Neural cell (in vitro differentiated cells): ENCODE measurements around the gene SLC11A1. TPM values are rescaled to one million over a fixed set of nuclear protein-coding genes. Genes with fewer than 3 reads are reported as not detected.

Experiments used
- H2AFZ ChIP-seq: fragments of 200-600, 300-800 bp; sonication (generic), shearing (Covaris generic); 2 replicates; pipeline ENCODE4 v1.6.0; 2014; ENCODE audit warnings: low read depth, mild to moderate bottlenecking, antibody characterized with exemption, low read length, moderate library complexity
- H3F3A ChIP-seq: fragments of 200-600 bp; shearing (Covaris generic); 2 replicates; pipeline ENCODE4 v1.6.1; 2016; ENCODE audit warnings: mild to moderate bottlenecking, moderate library complexity, mixed read lengths, antibody characterized with exemption, low read length; ENCODE audit not compliant: insufficient read depth, poor library complexity, severe bottlenecking
- H3K27ac ChIP-seq: fragments of 200-600, 300-800 bp; sonication (generic), shearing (Covaris generic); 2 replicates; pipeline ENCODE4 v1.5.1; 2014; ENCODE audit warnings: mild to moderate bottlenecking, low read length, moderate library complexity
- H3K27me3 ChIP-seq: fragments of 300-800, 200-600 bp; sonication (generic), shearing (Covaris generic); 2 replicates; pipeline ENCODE4 v1.6.0; 2014; ENCODE audit warnings: mild to moderate bottlenecking, low read depth, low read length, moderate library complexity; ENCODE audit not compliant: insufficient read depth
- H3K36me3 ChIP-seq: fragments of 300-800, 200-600 bp; sonication (generic), shearing (Covaris generic); 2 replicates; pipeline ENCODE4 v1.5.1; 2014; ENCODE audit warnings: mild to moderate bottlenecking, antibody characterized with exemption, low read length, moderate library complexity; ENCODE audit not compliant: insufficient read depth
- H3K4me2 ChIP-seq: fragments of 300-800, 200-600 bp; sonication (generic), shearing (Covaris generic); 2 replicates; pipeline ENCODE4 v1.6.0; 2014; ENCODE audit warnings: mild to moderate bottlenecking, low read length
- H3K4me3 ChIP-seq: fragments of 300-800, 200-600 bp; sonication (generic), shearing (Covaris generic); 2 replicates; pipeline ENCODE4 v1.5.1; 2014; ENCODE audit warnings: mild to moderate bottlenecking, low read length, moderate library complexity
- H3K79me2 ChIP-seq: fragments of 200-600 bp; shearing (Covaris generic); replicated peaks from 2 replicates; pipeline ENCODE4 v1.6.0; 2014; ENCODE audit warnings: mild to moderate bottlenecking, low read length, moderate library complexity; ENCODE audit not compliant: insufficient read depth
- H3K9ac ChIP-seq: fragments of 300-800, 200-600 bp; sonication (generic), shearing (Covaris generic); 2 replicates; pipeline ENCODE4 v1.6.1; 2016; ENCODE audit warnings: mild to moderate bottlenecking, low read length, mixed read lengths
- H3K9me2 ChIP-seq: fragments of 200-600 bp; shearing (Covaris generic); 2 replicates; pipeline ENCODE4 v1.6.1; 2016; ENCODE audit warnings: mild to moderate bottlenecking, low read length, mixed read lengths; ENCODE audit not compliant: insufficient read depth
- H3K9me3 ChIP-seq: fragments of 200-600, 300-800 bp; sonication (generic), shearing (Covaris generic); 2 replicates; pipeline ENCODE4 v1.6.1; 2016; ENCODE audit warnings: mild to moderate bottlenecking, mixed run types, low read length, moderate library complexity, mixed read lengths
- H4K20me1 ChIP-seq: fragments of 200-600 bp; shearing (Covaris generic); 2 replicates; pipeline ENCODE4 v1.6.1; 2016; ENCODE audit warnings: mild to moderate bottlenecking, mixed run types; ENCODE audit not compliant: insufficient read depth
- CTCF ChIP-seq: fragments of 450-650 bp; IDR thresholded peaks from 2 replicates; pipeline ENCODE4 v1.5.1; 2014; ENCODE audit warnings: antibody characterized with exemption, mild to moderate bottlenecking, moderate library complexity; ENCODE audit not compliant: poor library complexity, severe bottlenecking
- EP300 ChIP-seq: fragments of 450-650 bp; conservative IDR thresholded peaks from 2 replicates; pipeline ENCODE4 v1.6.1; 2014; ENCODE audit warnings: antibody characterized with exemption, mild to moderate bottlenecking, moderate library complexity; ENCODE audit not compliant: poor library complexity, severe bottlenecking
- EZH2 ChIP-seq: fragments of 200-600, 300-800 bp; shearing (Covaris generic), sonication (generic); IDR thresholded peaks from 2 replicates; pipeline ENCODE4 v1.6.1; 2014; ENCODE audit warnings: antibody characterized with exemption, low read length, borderline replicate concordance, mild to moderate bottlenecking; ENCODE audit not compliant: insufficient read depth, poor library complexity, severe bottlenecking
- MXI1 ChIP-seq: fragments of 450-650 bp; conservative IDR thresholded peaks from 2 replicates; pipeline ENCODE4 v1.6.1; 2014; ENCODE audit warnings: antibody characterized with exemption, mild to moderate bottlenecking; ENCODE audit not compliant: poor library complexity, severe bottlenecking
- POLR2AphosphoS5 ChIP-seq: IDR thresholded peaks from 2 replicates; pipeline ENCODE4 v1.6.1; 2012
- RAD21 ChIP-seq: fragments of 450-650 bp; conservative IDR thresholded peaks from 2 replicates; pipeline ENCODE4 v1.6.1; 2014; ENCODE audit warnings: antibody characterized with exemption, mild to moderate bottlenecking, moderate library complexity
- REST ChIP-seq: IDR thresholded peaks from 2 replicates; pipeline ENCODE4 v1.6.1; 2012; ENCODE audit warnings: borderline replicate concordance
- SMC3 ChIP-seq: fragments of 450-650 bp; conservative IDR thresholded peaks from 2 replicates; pipeline ENCODE4 v1.6.1; 2014; ENCODE audit warnings: antibody characterized with exemption, mild to moderate bottlenecking, moderate library complexity; ENCODE audit not compliant: poor library complexity
- TAF1 ChIP-seq: IDR thresholded peaks from 2 replicates; pipeline ENCODE4 v1.6.1; 2012; ENCODE audit warnings: low read depth
- polyA plus RNA-seq: library from polyadenylated mRNA; depleted of rRNA; stranded (reverse); fragments of >200 nt; gene quantifications from 2 replicates; pipeline ENCODE4 v1.2.3, GENCODE V29; 2014

SLC11A1 gene
- polyA plus RNA-seq, 1 donor from 2014 or later, result not detected

- H3K4me2 ChIP-seq, result no peak overlapping the region
- peaks cover 7% of the 10 kb centered on the region for H3K27me3 ChIP-seq
- TF ChIP-seq EZH2 (no peak), CTCF (no peak), SMC3 (no peak), TAF1 (no peak), REST (no peak), POLR2AphosphoS5 (no peak), RAD21 (no peak), MXI1 (no peak), EP300 (no peak)
- no peak overlapping the region for H3K9ac ChIP-seq
- H2AFZ ChIP-seq, result no peak overlapping the region
- no peaks in the 10 kb centered on the region for H3F3A ChIP-seq
- no peaks in the 10 kb centered on the region for H3K9me3 ChIP-seq
- no peaks in the 10 kb centered on the region for H3K36me3 ChIP-seq
- H3K79me2 ChIP-seq, result no peaks in the 10 kb centered on the region
- no peak overlapping the region for H3K27ac ChIP-seq
- no peaks in the 10 kb centered on the region for H4K20me1 ChIP-seq
- no peaks in the 10 kb centered on the region for H3K9me2 ChIP-seq
- peak overlapping the region; percentile 33 for H3K4me3 ChIP-seq
These were observed 5.5 kb downstream of the SLC11A1 start for GRCh38 chr2:218387369-218388194.

GRCh38 chr2:218389333-218390150 lies 7.5 kb downstream of the SLC11A1 start:
- H3K27me3 ChIP-seq, result peaks cover 7% of the 10 kb centered on the region
- H2AFZ ChIP-seq, result no peak overlapping the region
- no peak overlapping the region for H3K9ac ChIP-seq
- no peaks in the 10 kb centered on the region for H3K79me2 ChIP-seq
- H3K36me3 ChIP-seq, result no peaks in the 10 kb centered on the region
- H3F3A ChIP-seq, result no peaks in the 10 kb centered on the region
- H3K4me2 ChIP-seq, result no peak overlapping the region
- H3K9me3 ChIP-seq, result no peaks in the 10 kb centered on the region
- H3K9me2 ChIP-seq, result no peaks in the 10 kb centered on the region
- H3K27ac ChIP-seq, result no peak overlapping the region
- TF ChIP-seq CTCF (no peak), RAD21 (no peak)
- H4K20me1 ChIP-seq, result no peaks in the 10 kb centered on the region
- H3K4me3 ChIP-seq, result no peak overlapping the region
